Epithelial cell of proximal tubule (primary cell): Measurements from ENCODE around the gene HOXD3. TPM values are rescaled to one million over a fixed set of nuclear protein-coding genes. Genes with fewer than 3 reads are reported as not detected.

ENCODE experiments used
- DNase-seq: peaks from one replicate; pipeline ENCODE4 v3.0.0-alpha.2; 2011; ENCODE audit warnings: low read depth
- H3K4me3 ChIP-seq: 2 replicates; pipeline ENCODE4 v1.5.1; 2011; ENCODE audit warnings: low read depth, mild to moderate bottlenecking, low read length
- CTCF ChIP-seq: conservative IDR thresholded peaks from 2 replicates; pipeline ENCODE4 v1.5.1; 2012; ENCODE audit warnings: low read depth, mild to moderate bottlenecking, low read length
- total RNA-seq: library from RNA; depleted of rRNA; stranded (reverse); fragments of >200 nt; gene quantifications from 2 replicates; pipeline ENCODE4 v1.2.3, GENCODE V29; 2015

Gene HOXD3
- total RNA-seq, 1 donor from 2014 or later = 9.4 TPM

- peak overlapping the region; percentile 94 for H3K4me3 ChIP-seq
- DNase-seq = no peak
- TF ChIP-seq CTCF = peak; percentile 70
Observed at GRCh38 chr2:176140513-176141317, 16.4 kb upstream of the HOXD3 start.

GRCh38 chr2:176142281-176142680, 14.8 kb upstream of the HOXD3 start:
- no peak for TF ChIP-seq CTCF
- no peak overlapping the region for H3K4me3 ChIP-seq
- no peak for DNase-seq

GRCh38 chr2:176145085-176145969, 11.8 kb upstream of the HOXD3 start:
- DNase-seq = no peak
- TF ChIP-seq CTCF = no peak
- H3K4me3 ChIP-seq = peak overlapping the region; percentile 7

- H3K4me3 ChIP-seq = peak overlapping the region; percentile 70
- DNase-seq = no peak
- no peak for TF ChIP-seq CTCF
Observed at GRCh38 chr2:176146101-176146500, 11.0 kb upstream of the HOXD3 start.

GRCh38 chr2:176146645-176147044, 10.5 kb upstream of the HOXD3 start:
- peak overlapping the region; percentile 70 for H3K4me3 ChIP-seq
- no peak for TF ChIP-seq CTCF

DNA sequence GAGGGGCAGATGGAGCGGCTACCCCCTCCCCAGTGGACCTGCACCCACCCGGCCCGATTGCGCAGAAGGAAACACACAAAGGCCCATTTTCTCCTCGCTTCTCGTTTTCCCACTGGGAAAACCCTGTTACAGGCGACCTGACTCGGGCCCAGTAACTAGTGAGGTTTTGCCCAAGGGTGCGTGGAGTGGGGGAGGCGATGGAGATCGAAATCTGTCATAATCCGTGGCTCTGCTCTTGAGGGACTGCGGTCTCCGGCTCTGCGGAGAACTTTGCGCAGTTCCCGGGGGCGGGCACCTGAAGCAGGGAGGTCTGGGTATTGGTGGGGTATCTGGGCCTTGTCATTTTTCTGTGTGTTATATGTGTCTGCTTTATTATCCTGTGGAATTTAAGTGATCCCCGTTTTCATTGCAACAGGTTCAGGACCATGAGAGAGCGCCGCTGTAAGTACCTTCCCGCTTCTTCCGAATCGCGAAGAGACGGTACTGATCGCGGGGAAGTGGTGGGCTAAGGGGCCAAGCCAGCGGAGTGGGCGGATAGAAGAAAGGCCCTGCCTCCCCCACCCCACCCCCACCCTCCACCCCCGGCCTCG, 9.8 kb upstream of the HOXD3 start:
- TF ChIP-seq CTCF = no peak
- peak overlapping the region; percentile 70 for H3K4me3 ChIP-seq
- no peak for DNase-seq

More at GRCh38 chr2:176146645-176147044, 10.5 kb upstream of the HOXD3 start:
- DNase-seq = no peak
